T47D (cell line): ENCODE results near the gene TSPAN18.
A peak's percentile ranks its signal among the peaks of the same experiment; 100 is the strongest.

Source experiments
- DNase-seq, 2 experiments: peaks; one replicate each; pipeline versions ENCODE4 v3.0.0 to v3.0.0-alpha.2; 2011 to 2012; ENCODE audit warnings: low read depth in 1 of 2, low spot score in 1 of 2
- JUND ChIP-seq: IDR thresholded peaks from 2 replicates; pipeline ENCODE4 v1.6.1; 2012; ENCODE audit warnings: low read depth
- in situ Hi-C: cut with HindIII; loops from 2 replicates; pipeline ENCODE4 v1.10.0; 2016; ENCODE audit warnings: low sequenced_read_pairs, low pct_unique_long_range_greater_than_20kb

The TSPAN18 gene

DNA sequence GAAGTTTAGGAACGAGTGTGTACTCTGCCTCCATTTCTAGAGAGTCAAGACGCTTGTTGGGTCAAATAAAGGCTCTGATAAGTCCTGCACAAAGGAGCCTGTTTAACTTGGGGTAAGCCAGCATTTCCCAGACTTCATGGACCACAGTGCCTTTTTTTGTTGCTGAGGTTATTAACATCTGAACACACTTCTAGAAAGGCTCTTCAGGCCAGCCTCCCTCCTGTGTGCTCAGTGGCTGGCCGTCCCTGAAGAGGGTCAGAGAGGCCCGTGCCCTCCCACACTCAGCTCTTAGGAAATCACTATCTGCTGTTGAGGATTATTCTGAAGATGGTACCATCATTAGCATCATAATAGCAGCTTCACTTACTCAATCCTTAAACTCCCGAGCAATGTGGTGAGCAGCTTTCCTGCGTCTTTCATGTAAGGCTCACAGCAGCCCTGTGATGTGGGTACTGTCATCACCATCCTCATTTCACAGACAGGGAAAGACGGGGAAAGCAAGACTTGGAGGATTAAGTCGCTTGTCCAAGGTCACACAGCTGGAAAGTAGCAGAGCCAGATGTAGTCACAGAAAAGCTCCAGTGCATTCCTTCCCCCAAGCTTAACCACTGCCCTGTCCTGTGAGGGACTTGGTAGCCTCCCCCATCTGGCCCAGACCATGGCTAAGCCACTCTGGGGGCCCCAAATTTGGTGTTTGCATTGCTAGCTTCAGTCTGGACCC, 71.3 kb downstream of the TSPAN18 start:
- DNase-seq: no peak

DNA sequence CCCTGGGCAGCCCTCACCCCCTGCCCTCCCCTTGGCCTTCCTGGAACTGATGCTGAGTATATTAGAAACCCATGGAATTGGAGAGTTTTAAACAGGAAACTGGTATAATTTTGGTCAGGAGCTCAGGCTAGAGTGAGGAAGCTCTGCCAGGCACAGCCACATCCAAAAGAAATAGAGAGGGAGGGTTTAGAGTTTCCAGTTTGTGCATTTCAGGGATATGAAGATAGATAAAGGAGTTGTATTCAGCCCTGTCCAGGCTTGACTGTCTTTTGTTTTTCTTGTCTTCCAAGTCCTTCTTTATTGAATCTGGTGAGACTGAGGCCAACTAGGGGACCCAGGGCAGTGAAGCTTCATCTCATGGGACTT, 71.8 kb downstream of the TSPAN18 start:
- no peak for DNase-seq
- TF ChIP-seq JUND: no peak
- in situ Hi-C loops: no loop called here

More for the DNA sequence above, 71.3 kb downstream of the TSPAN18 start:
- no peak for TF ChIP-seq JUND
- in situ Hi-C loops: no loop called here

DNA sequence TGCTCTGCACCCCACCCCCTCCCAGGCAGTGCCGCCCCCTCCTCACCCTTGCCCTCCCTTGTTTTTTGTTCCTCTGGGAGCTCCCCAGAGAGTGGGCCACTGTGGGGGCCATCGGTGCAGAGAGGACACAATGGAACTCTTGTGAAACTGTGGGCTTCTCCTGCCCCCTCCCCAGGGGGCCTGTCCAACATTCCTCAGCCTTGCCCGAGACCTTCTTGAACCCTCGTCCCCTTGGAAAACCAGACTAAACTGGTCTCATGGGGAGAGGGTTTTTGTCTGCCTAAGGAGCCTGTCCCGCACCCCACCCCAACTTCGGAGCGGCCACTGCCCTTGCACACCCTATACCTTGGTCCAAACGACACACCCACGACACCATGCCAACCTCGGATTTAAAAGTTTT, 72.2 kb downstream of the TSPAN18 start:
- DNase-seq: no peak
- TF ChIP-seq JUND: no peak
- in situ Hi-C loops: no loop called here

DNA sequence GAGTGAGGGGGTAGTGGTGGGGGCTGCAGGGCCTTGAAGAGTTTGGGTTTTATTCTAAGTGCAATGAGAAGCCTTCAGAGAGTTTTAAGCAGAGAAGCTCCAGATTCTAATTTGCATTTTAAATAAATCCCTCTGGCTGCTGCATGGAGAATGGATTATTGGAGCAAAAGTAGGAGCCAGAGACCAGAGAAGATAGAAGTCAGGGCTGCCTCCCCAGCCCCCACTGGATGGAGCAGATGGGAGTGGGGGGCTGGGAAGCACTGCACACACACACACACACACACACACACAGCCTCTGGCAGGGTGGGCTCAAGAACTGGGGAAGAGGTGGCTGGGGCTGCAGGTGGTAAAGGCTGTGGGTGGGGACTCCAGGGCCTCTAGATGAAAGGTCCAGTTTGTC, 75.6 kb downstream of the TSPAN18 start:
- in situ Hi-C loops: no loop called here
- DNase-seq: no peak
- TF ChIP-seq JUND: no peak

DNA sequence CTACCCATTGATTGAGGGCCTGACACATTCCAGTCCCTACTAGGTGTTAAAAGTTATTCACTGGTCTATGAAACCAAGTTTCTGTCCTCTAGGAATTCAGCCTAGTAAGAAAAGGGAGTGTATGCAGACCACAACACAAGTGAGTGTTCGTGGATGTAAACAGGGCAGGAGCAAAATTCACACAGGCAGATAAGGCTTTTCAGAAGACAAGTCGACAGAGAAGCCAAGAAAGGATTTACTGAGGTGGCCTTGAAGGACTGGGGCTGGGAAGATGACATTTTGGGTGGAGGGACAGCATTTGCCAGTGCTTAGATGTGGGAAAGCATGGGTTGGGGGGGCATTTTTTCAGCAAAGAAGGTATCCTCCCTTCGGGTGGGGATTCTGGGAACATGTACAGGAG, 76.2 kb downstream of the TSPAN18 start:
- no peak for DNase-seq
- in situ Hi-C loops: no loop called here
- TF ChIP-seq JUND: no peak

DNA sequence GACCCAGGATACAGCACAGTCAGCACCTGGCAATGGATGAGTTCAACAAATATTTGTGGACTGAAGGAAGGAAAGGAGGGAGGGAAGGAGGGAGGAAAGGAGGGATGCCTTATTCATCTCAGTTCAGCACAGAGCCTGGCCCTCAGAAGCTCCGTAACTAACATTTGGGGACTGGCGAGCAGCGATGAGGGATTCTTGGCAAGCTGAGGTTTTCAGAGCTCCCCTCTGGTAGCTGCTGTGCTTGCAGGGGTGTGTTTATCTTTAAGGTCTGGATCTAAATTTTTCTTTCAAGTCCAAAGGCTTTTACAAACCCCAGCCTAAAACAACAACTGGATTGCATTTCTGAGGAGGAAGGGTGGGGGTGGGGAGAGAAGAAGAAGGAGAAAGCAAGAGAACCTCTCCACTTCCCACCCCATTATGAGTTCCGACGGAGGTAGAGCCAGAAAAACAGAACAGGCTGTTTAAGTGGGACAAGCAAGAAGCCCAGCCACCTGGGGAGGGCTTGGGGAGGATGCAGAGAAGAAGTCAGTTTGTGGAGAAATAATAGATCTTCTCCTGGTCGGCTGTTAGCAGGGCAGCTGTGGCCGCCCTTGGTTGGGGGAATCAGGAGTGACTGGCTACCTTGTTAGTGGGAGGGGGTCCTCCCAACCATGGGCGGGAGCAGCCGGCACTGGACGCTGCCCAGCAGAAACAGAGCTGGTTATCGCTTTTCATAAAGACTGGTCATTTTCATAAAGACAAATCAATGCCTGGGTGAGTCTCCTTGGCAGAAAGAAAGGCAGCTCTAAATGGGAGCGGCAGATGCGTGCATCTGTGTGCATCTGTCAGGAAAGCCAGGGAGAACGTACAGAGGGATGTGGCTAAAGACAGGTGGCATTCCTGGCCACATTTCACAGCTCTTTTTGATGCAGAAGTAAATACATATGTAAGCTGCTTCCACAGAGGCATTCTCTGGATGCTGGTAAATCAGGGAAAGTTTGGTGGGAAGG, 78.0 kb downstream of the TSPAN18 start:
- in situ Hi-C loops: no loop called here
- TF ChIP-seq JUND: no peak
- DNase-seq: peak in 1 of 2 experiments; percentile 15

DNA sequence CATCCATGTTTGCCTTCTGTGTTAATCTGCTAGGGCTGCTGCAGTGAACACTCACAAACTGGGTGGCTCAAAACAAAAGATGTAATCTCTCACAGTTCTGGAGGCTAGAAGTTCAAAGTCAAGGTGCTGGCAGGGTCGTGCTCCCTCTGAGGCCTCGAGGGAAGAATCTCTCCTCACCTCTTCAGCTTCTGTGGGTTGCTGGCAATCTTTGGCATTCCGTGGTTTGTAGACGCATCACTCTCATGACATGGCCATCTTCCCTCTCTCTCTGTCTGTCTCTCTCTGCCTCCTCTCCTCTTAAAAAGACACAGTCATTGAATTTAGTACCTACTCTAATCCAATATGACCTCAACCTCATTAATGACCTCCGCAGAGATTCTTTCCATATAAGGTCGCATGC, 78.8 kb downstream of the TSPAN18 start:
- in situ Hi-C loops: no loop called here
- TF ChIP-seq JUND: no peak
- no peak for DNase-seq

DNA sequence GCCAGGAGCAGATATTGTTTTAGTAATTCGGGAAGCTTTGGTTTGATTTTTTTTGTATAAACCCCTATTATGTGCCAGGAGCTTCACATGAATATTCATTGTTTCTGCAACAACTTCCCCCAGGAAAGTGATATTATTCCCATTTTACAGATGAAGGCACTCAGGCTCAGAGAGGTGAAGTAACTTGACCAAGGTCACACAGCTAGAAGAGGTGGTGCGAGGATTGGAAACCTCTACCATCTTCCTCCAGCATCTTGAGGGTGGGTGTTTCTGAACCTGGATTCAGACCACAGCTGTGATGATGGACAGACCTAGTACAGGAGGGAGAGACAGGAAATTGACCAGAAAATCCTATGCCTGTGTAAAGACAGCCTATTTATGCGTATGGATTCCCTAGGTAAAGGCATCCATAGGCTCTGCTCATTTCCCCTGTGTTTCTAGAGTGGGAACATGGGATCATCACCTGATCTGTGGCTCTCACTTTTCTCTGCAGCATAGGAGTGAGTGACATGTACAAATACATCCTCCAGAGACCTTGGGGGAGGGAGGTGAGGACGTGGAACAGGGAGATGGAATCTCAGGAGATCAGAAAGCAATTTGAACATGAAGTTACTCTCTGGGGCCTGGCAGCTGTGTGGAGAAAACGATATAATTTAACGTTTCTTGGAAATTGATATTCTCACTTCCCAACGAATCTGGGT, 81.4 kb downstream of the TSPAN18 start:
- DNase-seq: no peak
- no peak for TF ChIP-seq JUND
- in situ Hi-C loops: no loop called here

DNA sequence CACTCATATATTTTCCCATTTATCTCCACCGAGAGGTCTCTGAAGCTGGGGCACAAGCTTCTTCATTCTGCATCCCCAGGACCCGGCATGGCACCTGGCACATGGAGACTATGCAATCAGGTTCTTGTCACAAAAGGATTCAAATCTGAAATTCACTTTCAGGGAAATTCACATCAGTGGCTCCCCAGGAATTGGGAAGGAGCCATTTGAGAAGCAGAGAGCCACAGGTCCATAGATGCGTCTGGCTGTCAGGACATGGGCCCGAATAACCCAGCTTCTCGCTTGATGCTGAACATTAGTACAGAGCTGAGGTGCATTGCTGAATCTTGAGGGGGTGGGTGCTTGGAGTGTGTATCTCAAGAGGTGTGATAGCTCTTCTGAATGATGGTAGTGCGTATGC, 82.5 kb downstream of the TSPAN18 start:
- DNase-seq: no peak
- no peak for TF ChIP-seq JUND
- in situ Hi-C loops: no loop called here

DNA sequence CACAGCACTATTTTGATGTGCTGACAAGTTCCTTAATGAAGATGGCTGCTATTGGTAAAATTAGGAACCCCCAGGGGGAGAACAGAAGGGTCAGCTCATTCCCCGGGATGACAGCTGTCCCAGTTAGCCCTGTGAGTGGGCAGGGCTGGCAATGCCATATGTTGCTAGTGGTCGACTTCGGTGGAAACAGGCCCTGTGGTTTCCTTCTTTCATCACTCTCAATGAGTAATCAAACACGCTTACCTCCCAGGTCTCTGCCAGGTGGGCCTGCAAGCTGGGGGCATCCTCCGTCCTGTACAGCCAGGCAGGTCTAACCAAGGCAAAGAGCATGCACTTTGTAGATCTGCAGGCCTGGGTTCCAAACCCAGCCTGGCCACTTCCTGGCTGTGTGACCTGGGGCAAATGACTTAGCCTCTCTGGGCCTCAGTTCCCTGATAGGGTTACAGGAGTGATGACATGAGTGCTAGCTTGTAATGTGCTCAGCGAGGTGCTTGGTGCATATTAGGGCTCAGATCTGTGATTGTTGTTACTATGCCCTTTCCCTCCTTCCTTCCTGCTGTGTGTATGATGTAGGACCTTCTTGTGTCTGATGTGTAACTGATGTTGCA, 85.2 kb downstream of the TSPAN18 start:
- TF ChIP-seq JUND: no peak
- in situ Hi-C loops: no loop called here
- no peak for DNase-seq

DNA sequence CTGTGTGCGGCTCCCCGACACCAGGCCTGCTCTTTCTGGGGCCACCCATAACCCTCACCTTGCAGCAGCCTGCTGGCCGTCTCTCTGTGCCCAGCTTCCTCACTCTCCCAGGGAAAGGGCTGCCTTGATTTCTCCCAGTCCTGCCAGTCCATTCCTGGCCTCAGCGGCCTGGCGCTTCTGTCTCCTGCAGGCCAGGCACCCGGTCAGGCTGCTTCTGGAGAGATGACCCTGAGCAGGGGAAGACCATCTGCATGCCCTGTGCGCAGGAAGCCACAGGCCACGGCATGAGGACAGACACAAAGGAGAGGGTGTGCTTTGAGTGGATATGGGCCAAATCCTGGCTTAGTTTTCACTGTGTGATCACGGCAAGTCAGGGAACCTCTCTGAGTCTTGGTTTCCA, 86.2 kb downstream of the TSPAN18 start:
- TF ChIP-seq JUND: no peak
- no peak for DNase-seq
- in situ Hi-C loops: no loop called here

DNA sequence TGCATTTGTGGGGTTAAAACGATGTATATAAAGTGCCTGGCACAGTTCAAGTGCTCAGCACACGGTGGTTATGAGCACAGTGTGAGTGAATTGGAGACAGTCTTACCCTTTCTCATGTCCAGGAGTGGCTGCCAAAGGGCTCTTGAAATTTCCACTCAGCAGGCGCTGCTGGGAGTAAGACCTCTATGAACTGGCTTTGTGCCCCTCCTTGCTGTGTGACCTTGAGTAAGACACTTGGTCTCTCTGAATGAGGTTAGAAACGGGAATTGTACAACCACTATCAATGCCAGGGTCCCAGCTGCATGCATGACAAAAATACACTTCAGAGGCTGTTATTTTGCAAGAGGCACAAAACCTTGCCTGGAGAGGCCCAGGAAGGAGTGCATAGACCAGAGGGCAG, 86.6 kb downstream of the TSPAN18 start:
- in situ Hi-C loops: no loop called here
- TF ChIP-seq JUND: no peak
- no peak for DNase-seq
